WTC11 (cell line): ENCODE data around the gene IL1RAP.

Experiments
- NR2C2 ChIP-seq: sonication (generic); formaldehyde crosslinking; IDR thresholded peaks from 2 replicates; pipeline ENCODE4 v1.8.0; 2022; ENCODE audit warnings: mild to moderate bottlenecking, missing genetic modification reagents
- TF ChIP-seq, protein P1 (sequence below): sonication (generic); formaldehyde crosslinking; IDR thresholded peaks from 2 replicates; pipeline ENCODE4 v1.8.1; 2023; ENCODE audit warnings: mild to moderate bottlenecking, missing genetic modification reagents
- TF ChIP-seq, protein P2 (sequence below): fragments of 200-600 bp; IDR thresholded peaks from 2 replicates; pipeline ENCODE4 v1.8.0; 2022; ENCODE audit warnings: antibody characterized with exemption
- TF ChIP-seq, protein P3 (sequence below): sonication (generic); formaldehyde crosslinking; IDR thresholded peaks from 2 replicates; pipeline ENCODE4 v1.8.1; 2023; ENCODE audit warnings: mild to moderate bottlenecking, missing genetic modification reagents, moderate library complexity
- TF ChIP-seq, protein P4 (sequence below): sonication (generic); formaldehyde crosslinking; IDR thresholded peaks from 2 replicates; pipeline ENCODE4 v1.8.0; 2022; ENCODE audit warnings: missing genetic modification reagents

DNA sequence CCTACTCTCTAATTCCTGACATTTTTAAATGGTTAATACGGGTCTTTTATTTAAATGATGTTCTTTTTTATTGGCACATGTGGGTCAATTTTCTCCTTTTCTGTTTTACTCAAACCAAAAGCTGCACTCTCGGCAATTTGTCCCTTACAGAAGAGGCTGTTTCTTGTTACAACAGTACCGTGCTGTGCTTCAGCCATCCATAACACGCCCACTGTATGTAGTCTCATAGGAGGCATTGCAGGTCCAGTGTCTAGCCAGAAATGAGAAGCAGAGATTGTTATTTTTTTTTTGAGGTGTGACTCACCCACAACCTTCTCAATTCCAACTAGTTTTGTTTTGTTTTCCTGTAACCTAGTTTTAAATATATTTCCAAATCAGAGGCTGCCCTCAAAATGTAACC is 184.0 kb downstream of the IL1RAP start:
- TF ChIP-seq, protein P1, sequence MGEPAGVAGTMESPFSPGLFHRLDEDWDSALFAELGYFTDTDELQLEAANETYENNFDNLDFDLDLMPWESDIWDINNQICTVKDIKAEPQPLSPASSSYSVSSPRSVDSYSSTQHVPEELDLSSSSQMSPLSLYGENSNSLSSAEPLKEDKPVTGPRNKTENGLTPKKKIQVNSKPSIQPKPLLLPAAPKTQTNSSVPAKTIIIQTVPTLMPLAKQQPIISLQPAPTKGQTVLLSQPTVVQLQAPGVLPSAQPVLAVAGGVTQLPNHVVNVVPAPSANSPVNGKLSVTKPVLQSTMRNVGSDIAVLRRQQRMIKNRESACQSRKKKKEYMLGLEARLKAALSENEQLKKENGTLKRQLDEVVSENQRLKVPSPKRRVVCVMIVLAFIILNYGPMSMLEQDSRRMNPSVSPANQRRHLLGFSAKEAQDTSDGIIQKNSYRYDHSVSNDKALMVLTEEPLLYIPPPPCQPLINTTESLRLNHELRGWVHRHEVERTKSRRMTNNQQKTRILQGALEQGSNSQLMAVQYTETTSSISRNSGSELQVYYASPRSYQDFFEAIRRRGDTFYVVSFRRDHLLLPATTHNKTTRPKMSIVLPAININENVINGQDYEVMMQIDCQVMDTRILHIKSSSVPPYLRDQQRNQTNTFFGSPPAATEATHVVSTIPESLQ (CRISPR knock-in tag), result no peak
- TF ChIP-seq, protein P2, sequence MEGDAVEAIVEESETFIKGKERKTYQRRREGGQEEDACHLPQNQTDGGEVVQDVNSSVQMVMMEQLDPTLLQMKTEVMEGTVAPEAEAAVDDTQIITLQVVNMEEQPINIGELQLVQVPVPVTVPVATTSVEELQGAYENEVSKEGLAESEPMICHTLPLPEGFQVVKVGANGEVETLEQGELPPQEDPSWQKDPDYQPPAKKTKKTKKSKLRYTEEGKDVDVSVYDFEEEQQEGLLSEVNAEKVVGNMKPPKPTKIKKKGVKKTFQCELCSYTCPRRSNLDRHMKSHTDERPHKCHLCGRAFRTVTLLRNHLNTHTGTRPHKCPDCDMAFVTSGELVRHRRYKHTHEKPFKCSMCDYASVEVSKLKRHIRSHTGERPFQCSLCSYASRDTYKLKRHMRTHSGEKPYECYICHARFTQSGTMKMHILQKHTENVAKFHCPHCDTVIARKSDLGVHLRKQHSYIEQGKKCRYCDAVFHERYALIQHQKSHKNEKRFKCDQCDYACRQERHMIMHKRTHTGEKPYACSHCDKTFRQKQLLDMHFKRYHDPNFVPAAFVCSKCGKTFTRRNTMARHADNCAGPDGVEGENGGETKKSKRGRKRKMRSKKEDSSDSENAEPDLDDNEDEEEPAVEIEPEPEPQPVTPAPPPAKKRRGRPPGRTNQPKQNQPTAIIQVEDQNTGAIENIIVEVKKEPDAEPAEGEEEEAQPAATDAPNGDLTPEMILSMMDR, result no peak
- TF ChIP-seq, protein P3, sequence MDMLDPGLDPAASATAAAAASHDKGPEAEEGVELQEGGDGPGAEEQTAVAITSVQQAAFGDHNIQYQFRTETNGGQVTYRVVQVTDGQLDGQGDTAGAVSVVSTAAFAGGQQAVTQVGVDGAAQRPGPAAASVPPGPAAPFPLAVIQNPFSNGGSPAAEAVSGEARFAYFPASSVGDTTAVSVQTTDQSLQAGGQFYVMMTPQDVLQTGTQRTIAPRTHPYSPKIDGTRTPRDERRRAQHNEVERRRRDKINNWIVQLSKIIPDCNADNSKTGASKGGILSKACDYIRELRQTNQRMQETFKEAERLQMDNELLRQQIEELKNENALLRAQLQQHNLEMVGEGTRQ (CRISPR knock-in tag), result no peak
- TF ChIP-seq, protein P4, sequence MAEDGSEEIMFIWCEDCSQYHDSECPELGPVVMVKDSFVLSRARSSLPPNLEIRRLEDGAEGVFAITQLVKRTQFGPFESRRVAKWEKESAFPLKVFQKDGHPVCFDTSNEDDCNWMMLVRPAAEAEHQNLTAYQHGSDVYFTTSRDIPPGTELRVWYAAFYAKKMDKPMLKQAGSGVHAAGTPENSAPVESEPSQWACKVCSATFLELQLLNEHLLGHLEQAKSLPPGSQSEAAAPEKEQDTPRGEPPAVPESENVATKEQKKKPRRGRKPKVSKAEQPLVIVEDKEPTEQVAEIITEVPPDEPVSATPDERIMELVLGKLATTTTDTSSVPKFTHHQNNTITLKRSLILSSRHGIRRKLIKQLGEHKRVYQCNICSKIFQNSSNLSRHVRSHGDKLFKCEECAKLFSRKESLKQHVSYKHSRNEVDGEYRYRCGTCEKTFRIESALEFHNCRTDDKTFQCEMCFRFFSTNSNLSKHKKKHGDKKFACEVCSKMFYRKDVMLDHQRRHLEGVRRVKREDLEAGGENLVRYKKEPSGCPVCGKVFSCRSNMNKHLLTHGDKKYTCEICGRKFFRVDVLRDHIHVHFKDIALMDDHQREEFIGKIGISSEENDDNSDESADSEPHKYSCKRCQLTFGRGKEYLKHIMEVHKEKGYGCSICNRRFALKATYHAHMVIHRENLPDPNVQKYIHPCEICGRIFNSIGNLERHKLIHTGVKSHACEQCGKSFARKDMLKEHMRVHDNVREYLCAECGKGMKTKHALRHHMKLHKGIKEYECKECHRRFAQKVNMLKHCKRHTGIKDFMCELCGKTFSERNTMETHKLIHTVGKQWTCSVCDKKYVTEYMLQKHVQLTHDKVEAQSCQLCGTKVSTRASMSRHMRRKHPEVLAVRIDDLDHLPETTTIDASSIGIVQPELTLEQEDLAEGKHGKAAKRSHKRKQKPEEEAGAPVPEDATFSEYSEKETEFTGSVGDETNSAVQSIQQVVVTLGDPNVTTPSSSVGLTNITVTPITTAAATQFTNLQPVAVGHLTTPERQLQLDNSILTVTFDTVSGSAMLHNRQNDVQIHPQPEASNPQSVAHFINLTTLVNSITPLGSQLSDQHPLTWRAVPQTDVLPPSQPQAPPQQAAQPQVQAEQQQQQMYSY, result no peak
- no peak for TF ChIP-seq NR2C2 (CRISPR knock-in tag)
